ENCODE measurements around the gene EREG. TPM values are rescaled to one million over a fixed set of nuclear protein-coding genes. Genes with fewer than 3 reads are reported as not detected.

EREG gene
- total RNA-seq, 1 experiment from 2014 or later = not detected

DNA sequence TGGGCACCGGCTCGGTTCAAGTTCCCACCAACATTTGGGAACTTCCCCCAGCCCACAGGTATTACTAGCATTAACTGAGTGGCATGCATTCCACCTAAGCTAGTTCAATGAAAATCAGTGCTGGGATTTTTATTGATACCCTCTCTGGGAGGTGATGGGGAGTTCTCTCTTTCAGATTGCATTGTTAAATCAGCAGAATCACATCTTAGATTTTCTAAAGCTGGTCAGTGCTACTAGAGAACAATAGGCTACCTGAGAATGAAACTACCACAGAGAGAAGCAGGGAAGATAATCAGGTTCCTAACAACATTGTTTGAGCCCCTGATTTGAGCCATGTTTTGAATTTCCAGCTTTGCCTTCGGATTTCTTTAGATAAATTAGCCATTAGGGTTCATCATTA is 40.7 kb upstream of the EREG start:
- Mint-ChIP-seq H3K36me3 (ENCODE audit: insufficient read depth in 1 of 3, low read depth in 3 of 3) (peaks cover 0 to 3% (median 0%) of the 10 kb centered on the region in 3 experiments; a peak in 1 of 7 replicates), H3K27ac (no peak overlapping the region), H3K9me3 (peaks cover 0 to 4% of the 10 kb centered on the region in 2 experiments; a peak in 1 of 5 replicates), H3K27me3 (ENCODE audit: low read depth) (no peaks in the 10 kb centered on the region), H3K4me3 (no peak overlapping the region), H3K4me1 (peaks cover 19 to 21% of the 10 kb centered on the region in 2 experiments)
- no peak overlapping the region for H2BK5ac ChIP-seq (ENCODE audit: insufficient read length, low read length)
- no peaks in the 10 kb centered on the region for H3K27me3 ChIP-seq (ENCODE audit: insufficient read depth, low read length)
- H2AFZ ChIP-seq (ENCODE audit: low read length) = no peak overlapping the region
- TF ChIP-seq, protein P1, sequence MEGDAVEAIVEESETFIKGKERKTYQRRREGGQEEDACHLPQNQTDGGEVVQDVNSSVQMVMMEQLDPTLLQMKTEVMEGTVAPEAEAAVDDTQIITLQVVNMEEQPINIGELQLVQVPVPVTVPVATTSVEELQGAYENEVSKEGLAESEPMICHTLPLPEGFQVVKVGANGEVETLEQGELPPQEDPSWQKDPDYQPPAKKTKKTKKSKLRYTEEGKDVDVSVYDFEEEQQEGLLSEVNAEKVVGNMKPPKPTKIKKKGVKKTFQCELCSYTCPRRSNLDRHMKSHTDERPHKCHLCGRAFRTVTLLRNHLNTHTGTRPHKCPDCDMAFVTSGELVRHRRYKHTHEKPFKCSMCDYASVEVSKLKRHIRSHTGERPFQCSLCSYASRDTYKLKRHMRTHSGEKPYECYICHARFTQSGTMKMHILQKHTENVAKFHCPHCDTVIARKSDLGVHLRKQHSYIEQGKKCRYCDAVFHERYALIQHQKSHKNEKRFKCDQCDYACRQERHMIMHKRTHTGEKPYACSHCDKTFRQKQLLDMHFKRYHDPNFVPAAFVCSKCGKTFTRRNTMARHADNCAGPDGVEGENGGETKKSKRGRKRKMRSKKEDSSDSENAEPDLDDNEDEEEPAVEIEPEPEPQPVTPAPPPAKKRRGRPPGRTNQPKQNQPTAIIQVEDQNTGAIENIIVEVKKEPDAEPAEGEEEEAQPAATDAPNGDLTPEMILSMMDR (conservative IDR thresholded peaks at IDR 0.05) = no peak
- H3K14ac ChIP-seq (ENCODE audit: insufficient read depth, low read length) = no peak overlapping the region
- H3K23me2 ChIP-seq (ENCODE audit: insufficient read length, low read depth, low read length, poor library complexity, severe bottlenecking) = no peaks in the 10 kb centered on the region
- H2BK12ac ChIP-seq (ENCODE audit: insufficient read length, low read depth, low read length) = no peak overlapping the region
- no peaks in the 10 kb centered on the region for H3K79me2 ChIP-seq (ENCODE audit: insufficient read depth, low read length)
- no peak overlapping the region for H4K91ac ChIP-seq (ENCODE audit: insufficient read length, low read depth, low read length)
- WGBS (ENCODE audit: extremely low coverage, insufficient read length, low lambda C conversion rate) = no CpG with 5 or more reads among the region's 3 CpGs
- peaks cover 3% of the 10 kb centered on the region; the same call in 1 of the 2 replicates for H3K4me1 ChIP-seq (ENCODE audit: insufficient read depth, low read length)
- H3K56ac ChIP-seq (ENCODE audit: insufficient read length, low read depth, low read length) = no peak overlapping the region
- no peak overlapping the region for H3K4me2 ChIP-seq (ENCODE audit: insufficient read depth, insufficient read length, low read length)
- no peak overlapping the region for H3K9ac ChIP-seq (ENCODE audit: extremely low read depth, insufficient read length, low read length)
- no peak overlapping the region for H3T11ph ChIP-seq (ENCODE audit: low read length)
- H3K9me3 ChIP-seq (ENCODE audit: control insufficient read depth, low read depth, low read length) = no peaks in the 10 kb centered on the region
- H4K20me1 ChIP-seq (ENCODE audit: control insufficient read depth, insufficient read depth, insufficient read length) = no peaks in the 10 kb centered on the region
- DNase-seq = no peak
- H3K79me1 ChIP-seq (ENCODE audit: insufficient read depth, low read depth, low read length, poor library complexity, severe bottlenecking) = no peaks in the 10 kb centered on the region
- H2BK20ac ChIP-seq (ENCODE audit: low read depth, low read length, poor library complexity, severe bottlenecking) = no peak overlapping the region
- no peak overlapping the region for H2BK15ac ChIP-seq (ENCODE audit: low read depth, low read length)
- no peak overlapping the region for H2BK120ac ChIP-seq (ENCODE audit: low read depth, low read length, poor library complexity, severe bottlenecking)
- no peak overlapping the region for H4K8ac ChIP-seq (replicated peaks; ENCODE audit: insufficient read length, low read depth, low read length)
- no peak overlapping the region for H3K18ac ChIP-seq (ENCODE audit: insufficient read length, low read depth, low read length)
- H3K4ac ChIP-seq (ENCODE audit: low read depth, low read length) = no peak overlapping the region
- no peak overlapping the region for H3K27ac ChIP-seq (ENCODE audit: insufficient read length, low read depth, low read length)
- H2AK5ac ChIP-seq (ENCODE audit: insufficient read length, low read length) = no peak overlapping the region
- H4K5ac ChIP-seq (ENCODE audit: insufficient read length, low read depth, low read length) = no peak overlapping the region
- H3K23ac ChIP-seq (ENCODE audit: insufficient read length, low read depth, low read length) = no peak overlapping the region
